Central memory CD4-positive, alpha-beta T cell (primary cell): ENCODE results near the gene SPATA46.

Experiments used
- DNase-seq: peaks from one replicate; pipeline ENCODE4 v3.0.0; 2022

SPATA46 gene

DNA sequence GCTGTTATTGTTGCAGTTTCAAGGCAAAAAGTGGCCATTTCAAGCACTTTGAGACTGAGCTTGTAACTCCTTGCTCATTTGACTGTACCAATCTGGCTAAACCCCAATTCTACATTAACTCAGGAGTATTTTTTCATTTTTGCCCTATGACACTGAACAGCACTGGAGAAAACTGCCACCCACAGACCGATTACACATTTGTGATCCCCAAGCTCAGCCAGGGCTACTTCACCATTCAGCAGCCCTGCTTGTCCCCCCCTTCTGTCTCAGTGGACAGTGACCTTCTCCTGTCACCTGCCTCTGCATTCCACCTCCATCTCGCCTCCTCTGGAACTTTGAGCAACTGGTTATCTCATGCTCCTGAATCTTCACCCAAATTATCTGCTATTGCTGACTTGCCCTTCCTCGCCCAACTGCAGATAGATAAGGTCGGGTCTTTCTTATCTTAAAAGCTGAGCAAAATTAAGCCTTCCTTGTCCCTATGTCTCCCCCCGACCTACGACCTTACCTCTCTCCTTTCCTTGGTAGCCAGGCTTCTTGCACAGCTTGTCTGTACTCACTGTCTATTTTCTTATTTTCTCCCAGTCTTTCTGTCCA is 25.3 kb downstream of the SPATA46 start:
- no peak for DNase-seq

DNA sequence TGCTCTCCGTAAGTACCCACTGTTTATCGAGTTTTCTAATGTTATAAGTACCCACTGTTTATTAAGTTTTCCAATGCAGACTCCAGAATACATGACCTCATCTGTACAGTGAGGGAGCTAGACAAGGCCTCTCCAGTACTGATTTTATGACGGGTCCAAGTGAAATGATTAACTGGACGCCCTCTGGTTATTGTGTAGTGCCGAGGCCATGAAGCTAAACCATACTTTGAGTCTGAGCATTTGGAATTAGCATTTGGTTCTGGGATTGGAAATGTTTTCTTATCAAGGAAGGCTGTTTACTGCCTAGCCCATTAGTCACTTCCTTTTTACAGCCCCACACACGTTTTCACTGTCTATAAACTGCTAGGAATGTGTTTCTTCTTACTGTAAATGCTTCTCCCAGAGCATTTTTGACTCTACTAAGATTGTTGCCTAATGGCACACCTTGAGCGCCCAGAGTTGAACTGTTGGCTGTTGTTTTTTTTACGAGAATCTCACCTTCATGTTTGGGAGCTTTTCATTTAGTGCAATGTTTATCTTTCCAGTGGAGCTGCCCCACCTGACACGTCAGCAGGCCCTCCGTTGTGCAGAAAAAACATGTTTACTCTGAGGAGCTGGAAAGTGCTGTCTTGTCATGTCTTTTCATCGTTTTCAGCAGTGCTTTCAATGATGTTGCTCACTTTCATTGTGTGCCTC is 26.9 kb downstream of the SPATA46 start:
- DNase-seq, result no peak

GRCh38 chr1:162347281-162347680 is 29.4 kb downstream of the SPATA46 start:
- DNase-seq, result no peak

DNA sequence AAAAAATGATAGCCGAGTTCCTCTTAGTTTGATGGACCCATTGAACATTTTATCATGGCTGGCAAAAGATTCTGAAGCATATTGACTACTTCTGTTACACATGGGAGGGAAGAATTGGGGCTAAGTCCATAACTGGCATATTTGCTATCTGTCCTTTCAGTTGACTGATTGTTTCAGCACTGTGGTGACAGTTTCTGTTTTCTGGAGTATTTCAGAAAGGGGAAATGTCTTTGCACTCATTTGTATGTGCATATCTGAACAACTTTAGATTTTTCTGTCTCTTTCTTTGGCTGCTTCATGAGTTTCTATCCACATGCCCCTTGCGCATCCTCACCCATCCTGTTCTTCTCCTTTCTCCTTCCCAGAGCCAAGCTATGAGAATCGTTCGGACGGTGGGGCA is 33.2 kb downstream of the SPATA46 start:
- DNase-seq, result no peak

- no peak for DNase-seq
These were observed 34.1 kb downstream of the SPATA46 start for GRCh38 chr1:162342452-162342983.

- DNase-seq, result no peak
These were observed 39.9 kb downstream of the SPATA46 start for GRCh38 chr1:162336621-162337285.

GRCh38 chr1:162335126-162335525 is 41.5 kb downstream of the SPATA46 start:
- no peak for DNase-seq

GRCh38 chr1:162333991-162334390 is 42.7 kb downstream of the SPATA46 start:
- no peak for DNase-seq

GRCh38 chr1:162329826-162330225 is 46.8 kb downstream of the SPATA46 start:
- DNase-seq, result no peak

GRCh38 chr1:162328512-162328911 is 48.1 kb downstream of the SPATA46 start:
- DNase-seq, result no peak

DNA sequence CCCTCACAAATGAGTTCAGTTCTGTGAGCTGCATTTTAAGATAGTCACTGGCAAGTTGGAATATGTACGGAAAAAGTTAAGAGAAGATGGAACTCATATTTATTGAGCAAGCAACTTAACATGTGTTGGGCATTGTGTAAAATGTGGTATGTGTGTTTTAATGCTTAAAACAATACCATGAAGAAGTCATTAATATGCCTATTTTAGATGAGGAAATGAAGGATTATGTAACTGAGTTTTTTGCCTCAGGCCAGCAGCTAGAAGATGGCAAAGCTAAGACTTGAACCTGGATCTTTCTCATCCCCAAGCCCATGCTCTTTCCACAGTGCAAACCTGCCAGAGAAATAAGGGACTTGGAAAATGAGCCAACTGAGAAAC is 48.9 kb downstream of the SPATA46 start:
- no peak for DNase-seq

DNA sequence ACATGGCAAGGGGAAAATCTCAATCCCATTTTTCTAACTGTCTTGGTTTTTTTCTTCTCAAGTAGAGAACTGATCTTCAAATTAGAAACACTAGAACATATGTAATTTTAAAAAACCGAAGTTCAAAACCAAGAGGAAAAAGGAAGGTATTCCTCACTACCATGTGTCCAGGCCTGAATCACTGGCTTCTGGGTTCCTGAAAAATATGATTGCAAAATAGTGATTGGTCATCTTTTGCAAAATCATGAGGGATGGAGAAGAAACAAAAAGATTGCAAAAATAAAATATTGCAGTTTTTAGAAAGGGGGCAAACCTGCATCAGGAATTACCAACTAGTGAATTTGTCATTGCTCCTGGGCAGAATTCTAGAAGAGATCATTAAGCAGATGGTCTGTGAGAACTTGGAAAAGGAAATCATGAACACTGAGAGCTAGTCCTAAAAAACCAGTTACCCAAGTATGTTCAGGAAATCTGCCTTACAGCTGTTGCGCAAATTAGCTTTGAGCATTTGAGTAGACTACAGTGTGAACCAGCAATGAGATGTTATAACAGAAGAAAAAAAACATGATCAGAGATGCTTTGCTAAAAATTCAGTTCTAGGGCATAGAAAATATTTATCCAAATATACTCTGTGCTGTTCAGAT is 49.4 kb downstream of the SPATA46 start:
- DNase-seq, result no peak

DNA sequence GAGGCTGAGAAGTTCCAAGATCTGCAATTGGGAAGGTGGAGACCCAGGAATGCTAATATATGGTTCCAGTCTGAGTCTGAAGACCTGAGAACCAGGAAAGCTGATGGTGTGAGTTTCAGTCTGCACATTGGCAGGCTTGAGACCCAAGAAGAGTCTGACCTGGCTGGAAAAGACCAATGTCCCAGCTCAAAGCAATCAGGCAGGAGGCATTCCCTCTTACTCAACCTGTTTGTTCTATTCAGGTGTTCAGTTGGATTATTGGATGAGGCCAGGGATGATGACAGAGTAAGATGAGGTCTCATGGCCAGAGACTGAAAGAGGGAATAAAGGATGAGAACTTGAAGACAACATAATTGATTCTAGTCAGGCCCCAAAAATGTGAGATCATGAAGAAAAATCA is 50.1 kb downstream of the SPATA46 start:
- DNase-seq, result no peak

GRCh38 chr1:162324396-162324795 is 52.3 kb downstream of the SPATA46 start:
- DNase-seq, result no peak
